GM10266 (cell line): ENCODE results near the gene PGRMC2.
"Not testable (repeated sequence)": the region's sequence is repeated elsewhere in the genome, so short reads cannot be mapped to it uniquely, and the experiment has no call there.

ENCODE experiments used
- DNase-seq: peaks from one replicate; pipeline ENCODE4 v3.0.0; 2012; ENCODE audit errors: extremely low spot score
- CTCF ChIP-seq: IDR thresholded peaks from 2 replicates; pipeline ENCODE4 v1.5.1; 2012; ENCODE audit warnings: mild to moderate bottlenecking, low read depth; ENCODE audit not compliant: control insufficient read depth, insufficient read depth; ENCODE audit errors: missing control alignments

PGRMC2 gene

DNA sequence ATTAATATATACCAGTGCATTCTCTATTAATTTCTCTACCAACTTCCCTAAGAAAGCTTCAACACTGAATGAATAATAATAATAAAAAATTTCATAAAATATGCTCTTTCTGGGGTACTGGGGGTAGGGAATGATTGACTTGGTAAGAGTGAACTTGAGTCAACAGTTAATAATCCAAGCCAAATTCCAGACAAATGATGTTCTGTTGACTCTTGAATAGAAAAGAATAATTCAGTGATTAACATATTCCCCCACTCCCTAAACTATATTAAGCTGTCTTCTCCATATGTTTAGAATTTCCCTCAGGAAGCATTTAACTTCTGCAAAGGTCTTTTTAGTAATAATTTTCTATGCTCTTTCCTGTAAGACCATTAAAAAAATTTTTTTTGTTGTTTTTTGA is 12.3 kb downstream of the PGRMC2 start:
- no peak for TF ChIP-seq CTCF
- no peak for DNase-seq

GRCh38 chr4:128271551-128271950 is 16.1 kb downstream of the PGRMC2 start:
- no peak for DNase-seq
- TF ChIP-seq CTCF: no peak

GRCh38 chr4:128268970-128269369 is 18.6 kb downstream of the PGRMC2 start:
- TF ChIP-seq CTCF: no peak
- DNase-seq: no peak

DNA sequence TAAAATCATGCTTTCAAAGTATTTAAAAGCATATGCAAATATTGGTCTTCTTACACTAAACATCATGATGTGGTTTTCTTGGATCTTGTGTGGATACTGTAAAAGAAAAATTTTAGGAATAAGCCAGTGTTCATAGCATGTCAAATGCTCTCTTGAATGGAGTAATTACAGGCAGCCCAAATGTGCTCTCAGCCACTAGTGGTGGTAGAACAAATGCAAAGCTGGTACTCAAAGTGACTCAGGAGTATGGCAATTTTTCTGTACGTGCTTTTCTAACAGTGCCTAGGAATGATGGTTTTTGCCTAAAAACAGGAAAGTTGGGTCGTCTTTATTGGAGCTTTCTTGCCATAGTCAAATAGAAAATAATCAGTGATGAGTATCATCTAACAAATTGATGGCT is 19.9 kb downstream of the PGRMC2 start:
- no peak for DNase-seq
- no peak for TF ChIP-seq CTCF

DNA sequence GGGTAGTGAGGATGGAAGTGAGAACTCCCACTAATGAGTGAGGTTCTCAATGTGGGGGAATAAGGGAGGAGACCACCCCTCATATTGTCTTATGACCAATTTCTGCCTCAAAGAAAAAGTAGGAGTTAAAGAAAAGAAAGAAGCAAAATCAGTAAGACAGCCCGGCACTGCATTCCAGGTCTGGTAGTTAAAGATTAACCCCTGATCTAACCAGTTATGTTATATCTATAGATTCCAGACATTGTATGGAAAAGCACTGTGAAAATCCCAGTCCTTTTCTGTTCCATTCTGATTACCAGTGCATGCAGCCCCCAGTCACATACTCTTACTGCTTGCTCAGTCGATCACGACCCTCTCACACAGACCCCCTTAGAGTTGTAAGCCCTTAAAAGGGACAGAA is 20.4 kb downstream of the PGRMC2 start:
- not testable (repeated sequence) for DNase-seq

- DNase-seq: not testable (repeated sequence)
Measured at GRCh38 chr4:128265550-128265949, 22.1 kb downstream of the PGRMC2 start.

DNA sequence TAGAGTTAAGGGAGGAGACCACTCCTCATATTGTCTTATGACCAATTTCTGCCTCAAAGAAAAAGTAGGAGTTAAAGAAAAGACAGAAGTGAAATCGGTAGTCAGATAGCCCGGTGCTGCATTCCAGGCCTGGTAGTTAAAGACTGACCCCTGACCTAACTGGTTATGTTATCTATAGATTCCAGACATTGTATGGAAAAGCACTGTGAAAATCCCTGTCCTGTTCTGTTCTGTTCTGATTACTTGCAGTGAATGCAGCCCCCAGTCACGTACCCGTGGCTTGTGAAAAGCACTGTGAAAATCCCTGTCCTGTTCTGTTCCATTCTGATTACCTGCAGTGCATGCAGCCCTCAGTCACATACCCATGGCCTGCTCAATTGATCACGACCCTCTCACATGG is 27.7 kb downstream of the PGRMC2 start:
- DNase-seq: not testable (repeated sequence)

GRCh38 chr4:128258166-128258565 is 29.4 kb downstream of the PGRMC2 start:
- not testable (repeated sequence) for DNase-seq

GRCh38 chr4:128256539-128256938 is 31.1 kb downstream of the PGRMC2 start:
- DNase-seq: no peak
- TF ChIP-seq CTCF: no peak

DNA sequence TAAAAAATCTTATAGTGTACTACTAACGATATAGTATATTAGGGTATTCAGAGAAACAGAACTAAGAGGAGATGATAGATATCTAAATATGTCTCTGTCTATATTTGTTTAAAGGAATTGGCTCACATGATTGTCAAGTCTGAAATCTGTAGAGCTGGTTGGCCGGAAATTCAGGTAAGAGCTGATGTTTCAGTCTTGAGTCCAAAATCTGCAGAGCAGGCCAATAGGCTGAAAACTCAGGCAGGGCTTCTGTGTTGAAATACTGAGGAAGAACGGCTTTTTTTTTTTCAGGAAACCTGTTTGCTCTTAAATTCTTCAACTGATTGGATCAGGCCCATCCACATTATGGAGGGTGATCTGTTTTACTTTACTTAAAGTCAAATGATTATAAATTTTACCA is 31.7 kb downstream of the PGRMC2 start:
- no peak for TF ChIP-seq CTCF

More for the DNA sequence above, 31.7 kb downstream of the PGRMC2 start:
- no peak for DNase-seq
